GM12801 (cell line): Measurements from ENCODE around the gene ELF1.

ENCODE experiments used
- CTCF ChIP-seq: IDR thresholded peaks from one replicate; pipeline ENCODE4 v1.5.1; 2011; ENCODE audit warnings: control low read depth; ENCODE audit not compliant: insufficient read length; ENCODE audit errors: extremely low read depth

ELF1 gene

GRCh38 chr13:40940841-40941240, 78.3 kb downstream of the ELF1 start:
- TF ChIP-seq CTCF, result no peak

GRCh38 chr13:40933508-40934204, 85.5 kb downstream of the ELF1 start:
- TF ChIP-seq CTCF, result no peak

GRCh38 chr13:40932252-40932651, 86.9 kb downstream of the ELF1 start:
- TF ChIP-seq CTCF, result no peak

- no peak for TF ChIP-seq CTCF
These were observed 87.4 kb downstream of the ELF1 start for GRCh38 chr13:40931719-40932118.

- no peak for TF ChIP-seq CTCF
These were observed 90.1 kb downstream of the ELF1 start for GRCh38 chr13:40928980-40929379.

- TF ChIP-seq CTCF, result no peak
These were observed 91.2 kb downstream of the ELF1 start for GRCh38 chr13:40927929-40928328.

- TF ChIP-seq CTCF, result no peak
These were observed 95.2 kb downstream of the ELF1 start for GRCh38 chr13:40923867-40924266.
